HFFc6 (cell line): ENCODE measurements around the gene PPP2R5A. TPM values are rescaled to one million over a fixed set of nuclear protein-coding genes. Genes with fewer than 3 reads are reported as not detected.

Experiments
- DNase-seq: peaks from one replicate; pipeline ENCODE4 v3.0.0-alpha.2; 2018
- H3K27ac Mint-ChIP-seq: 2 replicates; pipeline ENCODE4 v1.8.0; 2020; ENCODE audit warnings: mild to moderate bottlenecking, mixed read lengths
- H3K27me3 Mint-ChIP-seq: 2 replicates; pipeline ENCODE4 v1.8.0; 2021; ENCODE audit warnings: mild to moderate bottlenecking, moderate library complexity, mixed read lengths; ENCODE audit not compliant: insufficient read depth
- H3K36me3 Mint-ChIP-seq: 2 replicates; pipeline ENCODE4 v1.8.0; 2021; ENCODE audit warnings: low read depth, mixed read lengths
- H3K4me1 Mint-ChIP-seq: 2 replicates; pipeline ENCODE4 v1.8.0; 2020; ENCODE audit warnings: low read depth, mixed read lengths
- H3K4me3 Mint-ChIP-seq: 2 replicates; pipeline ENCODE4 v1.8.0; 2020; ENCODE audit warnings: mild to moderate bottlenecking, moderate library complexity, mixed read lengths
- H3K9me3 Mint-ChIP-seq: 2 replicates; pipeline ENCODE4 v1.8.0; 2020; ENCODE audit warnings: mild to moderate bottlenecking, mixed read lengths
- total RNA-seq, 6 experiments: library from RNA; stranded (reverse); fragmentation: NEBNext Ultra II Directional; extraction: Animal tissue kit (Norgen Biotek cat#: 25700); gene quantifications; 2 replicates in 1 of 6; 3 replicates in 5 of 6; pipeline ENCODE4 v1.2.3, GENCODE V29; 2021
- TF ChIP-seq, protein P1 (sequence below): fragments of 200-600 bp; sonication (generic); IDR thresholded peaks from 2 replicates; pipeline ENCODE4 v1.5.0; 2021; ENCODE audit warnings: antibody characterized with exemption, mild to moderate bottlenecking

The PPP2R5A gene
- total RNA-seq, 6 experiments from 2014 or later = 15.2 to 19.5 (median 17.8) TPM

DNA sequence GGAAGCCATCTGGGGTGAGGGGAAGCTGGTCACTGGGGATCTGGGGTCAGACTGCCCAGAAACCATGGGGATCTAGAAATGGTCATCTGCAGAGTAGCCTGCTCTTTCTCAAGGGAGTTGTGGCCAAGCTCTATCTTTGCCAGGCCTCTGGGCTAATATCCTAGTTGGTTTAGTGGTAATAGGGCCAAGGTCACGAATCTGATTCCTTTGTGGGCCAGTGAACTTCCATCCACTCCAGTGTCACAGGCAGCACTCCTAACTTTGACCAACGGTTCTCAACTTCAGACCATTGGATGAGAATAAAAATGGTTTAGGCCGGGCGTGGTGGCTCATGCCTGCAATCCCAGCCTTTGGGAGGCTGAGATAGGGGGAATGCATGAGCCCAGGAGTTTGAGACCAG lies 28.1 kb upstream of the PPP2R5A start:
- TF ChIP-seq, protein P1, sequence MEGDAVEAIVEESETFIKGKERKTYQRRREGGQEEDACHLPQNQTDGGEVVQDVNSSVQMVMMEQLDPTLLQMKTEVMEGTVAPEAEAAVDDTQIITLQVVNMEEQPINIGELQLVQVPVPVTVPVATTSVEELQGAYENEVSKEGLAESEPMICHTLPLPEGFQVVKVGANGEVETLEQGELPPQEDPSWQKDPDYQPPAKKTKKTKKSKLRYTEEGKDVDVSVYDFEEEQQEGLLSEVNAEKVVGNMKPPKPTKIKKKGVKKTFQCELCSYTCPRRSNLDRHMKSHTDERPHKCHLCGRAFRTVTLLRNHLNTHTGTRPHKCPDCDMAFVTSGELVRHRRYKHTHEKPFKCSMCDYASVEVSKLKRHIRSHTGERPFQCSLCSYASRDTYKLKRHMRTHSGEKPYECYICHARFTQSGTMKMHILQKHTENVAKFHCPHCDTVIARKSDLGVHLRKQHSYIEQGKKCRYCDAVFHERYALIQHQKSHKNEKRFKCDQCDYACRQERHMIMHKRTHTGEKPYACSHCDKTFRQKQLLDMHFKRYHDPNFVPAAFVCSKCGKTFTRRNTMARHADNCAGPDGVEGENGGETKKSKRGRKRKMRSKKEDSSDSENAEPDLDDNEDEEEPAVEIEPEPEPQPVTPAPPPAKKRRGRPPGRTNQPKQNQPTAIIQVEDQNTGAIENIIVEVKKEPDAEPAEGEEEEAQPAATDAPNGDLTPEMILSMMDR = no peak
- Mint-ChIP-seq H3K4me3 (no peak overlapping the region), H3K27me3 (peaks cover 15% of the 10 kb centered on the region), H3K27ac (no peak overlapping the region), H3K9me3 (no peaks in the 10 kb centered on the region), H3K4me1 (no peaks in the 10 kb centered on the region), H3K36me3 (no peaks in the 10 kb centered on the region)
- DNase-seq = no peak

DNA sequence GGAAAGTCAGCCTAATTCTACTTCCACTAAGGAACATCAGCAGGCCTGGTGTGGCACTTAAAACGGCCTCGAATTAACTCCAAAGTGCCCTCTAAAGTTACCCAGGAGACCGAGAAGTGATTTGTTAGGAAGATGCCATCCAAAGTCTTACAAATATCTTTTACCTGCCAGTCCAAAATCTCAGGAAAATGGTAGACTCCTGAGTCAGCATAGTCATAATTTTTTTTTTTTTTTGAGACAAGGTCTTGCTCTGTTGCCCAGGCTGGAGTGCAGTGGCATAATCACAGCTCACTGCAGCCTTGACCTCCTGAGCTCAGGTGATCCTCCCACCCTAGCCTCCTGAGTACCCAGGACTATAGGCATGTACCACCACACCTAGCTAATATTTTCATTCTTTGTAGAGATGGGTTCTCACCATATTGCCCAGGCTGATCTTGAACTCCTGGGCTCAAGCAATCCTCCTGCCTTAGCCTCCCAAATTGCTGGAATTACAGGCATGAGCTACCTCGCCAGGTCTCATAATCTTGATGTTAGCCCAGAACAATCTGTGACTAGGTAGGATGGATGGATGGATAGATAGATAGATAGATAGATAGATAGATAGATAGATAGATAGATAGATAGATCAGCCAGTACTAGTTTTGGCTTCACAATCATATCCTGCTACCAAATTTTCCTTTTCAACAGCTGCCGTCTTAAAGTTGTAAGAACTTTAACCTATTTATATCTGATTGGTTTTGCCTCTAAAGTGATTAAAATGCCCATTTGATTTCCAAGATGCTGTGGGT lies 25.3 kb upstream of the PPP2R5A start:
- H3K4me3 Mint-ChIP-seq = no peak overlapping the region
- TF ChIP-seq, protein P1 = no peak
- no peaks in the 10 kb centered on the region for H3K4me1 Mint-ChIP-seq
- H3K36me3 Mint-ChIP-seq = no peaks in the 10 kb centered on the region
- peaks cover 10% of the 10 kb centered on the region for H3K27me3 Mint-ChIP-seq
- no peak overlapping the region for H3K27ac Mint-ChIP-seq
- no peak for DNase-seq
- no peaks in the 10 kb centered on the region for H3K9me3 Mint-ChIP-seq

DNA sequence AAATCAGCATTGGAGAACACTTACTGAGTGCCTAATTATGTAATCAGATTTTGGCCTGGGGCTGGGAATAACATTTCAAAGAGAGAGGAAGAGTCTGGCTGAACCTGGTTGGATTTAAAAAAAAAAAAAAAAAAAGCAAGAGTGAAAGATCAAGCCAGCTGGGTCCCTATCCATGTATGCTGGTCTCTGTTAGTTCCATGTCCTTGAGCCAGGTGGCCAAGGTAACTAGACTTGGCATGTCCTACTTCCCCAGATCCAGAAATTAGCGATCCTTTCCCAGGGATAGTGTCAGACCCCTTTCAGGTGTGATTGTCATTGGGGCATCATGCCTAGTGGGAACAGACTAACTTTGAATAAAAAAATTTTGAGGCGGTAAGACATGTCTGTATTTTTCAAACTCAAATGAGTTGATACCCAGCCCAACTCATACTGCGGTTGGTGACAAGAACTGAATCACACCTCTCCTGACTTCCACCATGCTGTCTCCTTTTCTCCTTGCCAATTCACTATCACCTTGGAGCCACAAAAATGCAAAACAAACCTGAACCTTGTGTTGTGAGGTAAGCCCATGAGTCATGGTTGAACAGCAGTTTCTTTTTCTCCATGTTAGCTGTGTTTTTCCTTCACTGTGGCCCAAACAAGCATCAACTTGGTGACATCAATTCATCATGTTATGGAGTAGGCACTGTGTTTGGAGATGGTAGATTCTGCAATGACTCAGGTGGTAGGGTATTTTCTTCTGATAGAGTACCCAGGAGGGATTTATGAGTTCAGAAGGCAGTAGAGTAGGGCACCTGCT lies 24.5 kb upstream of the PPP2R5A start:
- TF ChIP-seq, protein P1 = no peak
- no peaks in the 10 kb centered on the region for H3K36me3 Mint-ChIP-seq
- no peak for DNase-seq
- H3K27me3 Mint-ChIP-seq = peaks cover 5% of the 10 kb centered on the region
- H3K4me3 Mint-ChIP-seq = no peak overlapping the region
- H3K27ac Mint-ChIP-seq = no peak overlapping the region
- no peaks in the 10 kb centered on the region for H3K4me1 Mint-ChIP-seq
- H3K9me3 Mint-ChIP-seq = no peaks in the 10 kb centered on the region

DNA sequence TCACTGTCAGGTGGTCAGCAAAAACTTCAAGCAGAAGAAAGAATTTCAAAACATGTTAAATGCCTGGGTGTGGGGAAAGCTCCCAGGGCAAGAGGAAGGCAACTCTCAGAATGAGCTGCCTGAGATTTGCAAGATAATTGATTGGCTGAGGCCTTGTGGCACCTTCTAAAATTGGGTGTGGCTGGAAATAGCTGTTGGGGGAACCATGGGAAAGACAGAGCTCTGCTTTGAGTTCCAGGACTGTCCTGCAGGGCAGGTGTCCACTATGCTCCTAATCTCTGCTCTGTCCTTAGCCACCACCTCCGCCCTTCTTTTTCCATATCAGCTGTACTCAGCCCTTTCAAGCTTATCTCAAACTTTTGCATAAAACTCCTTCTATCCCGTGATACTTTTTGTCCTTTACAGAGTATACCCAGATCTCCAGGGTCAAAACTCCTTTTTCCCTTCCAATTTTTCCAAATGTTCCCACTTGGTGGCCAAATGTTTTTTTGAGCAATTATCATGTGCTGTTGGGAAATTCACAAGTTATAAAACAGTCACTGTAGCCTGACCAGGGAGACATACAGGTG lies 23.8 kb upstream of the PPP2R5A start:
- H3K36me3 Mint-ChIP-seq = no peaks in the 10 kb centered on the region
- TF ChIP-seq, protein P1 = 0 out of 2 replicates have a peak, but pooled peaks have one; percentile 14
- H3K27ac Mint-ChIP-seq = no peak overlapping the region
- no peak for DNase-seq
- H3K4me3 Mint-ChIP-seq = no peak overlapping the region
- peaks cover 8% of the 10 kb centered on the region for H3K27me3 Mint-ChIP-seq
- no peaks in the 10 kb centered on the region for H3K4me1 Mint-ChIP-seq
- H3K9me3 Mint-ChIP-seq = no peaks in the 10 kb centered on the region

DNA sequence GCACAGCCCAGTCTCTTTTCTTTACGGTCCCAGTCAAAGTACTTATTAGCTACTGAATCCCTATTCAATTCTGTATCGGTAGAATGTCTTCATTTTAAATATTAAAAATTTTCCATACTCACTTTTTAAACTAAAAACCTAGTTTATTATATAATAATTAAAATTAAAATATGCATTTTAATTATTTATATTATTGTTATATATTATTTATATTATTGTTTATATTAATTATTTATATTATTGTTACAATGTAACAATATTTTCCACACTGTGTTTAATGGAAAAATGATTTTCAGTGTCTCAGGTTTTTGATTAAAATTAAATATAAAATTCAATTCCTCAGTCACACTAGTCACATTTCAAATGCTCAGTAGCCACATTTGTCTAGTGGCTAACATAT lies 18.2 kb upstream of the PPP2R5A start:
- no peaks in the 10 kb centered on the region for H3K36me3 Mint-ChIP-seq
- H3K4me1 Mint-ChIP-seq = no peaks in the 10 kb centered on the region
- DNase-seq = no peak
- H3K9me3 Mint-ChIP-seq = no peaks in the 10 kb centered on the region
- peaks cover 16% of the 10 kb centered on the region for H3K27me3 Mint-ChIP-seq
- no peak overlapping the region for H3K4me3 Mint-ChIP-seq
- no peak overlapping the region for H3K27ac Mint-ChIP-seq
- TF ChIP-seq, protein P1 = no peak
